GM06990 (cell line): Measurements from ENCODE around the gene H2BK1.

ENCODE experiments used
- DNase-seq: peaks from one replicate; pipeline ENCODE4 v3.0.0-alpha.2; 2011; ENCODE audit not compliant: insufficient read length; ENCODE audit errors: extremely low read depth
- H3K27me3 ChIP-seq: replicated peaks from 2 replicates; pipeline ENCODE4 v1.6.0; 2011; ENCODE audit warnings: low read length; ENCODE audit not compliant: control insufficient read depth, insufficient read depth
- H3K36me3 ChIP-seq: 2 replicates; pipeline ENCODE4 v1.5.1; 2011; ENCODE audit warnings: low read length; ENCODE audit not compliant: control insufficient read depth, insufficient read depth
- H3K4me3 ChIP-seq: replicated peaks from 2 replicates; pipeline ENCODE4 v1.5.1; 2011; ENCODE audit warnings: low read depth, mild to moderate bottlenecking, control low read depth, low read length
- CTCF ChIP-seq: IDR thresholded peaks from 2 replicates; pipeline ENCODE4 v1.5.1; 2011; ENCODE audit warnings: low read length, control low read depth, mild to moderate bottlenecking, inconsistent platforms; ENCODE audit not compliant: insufficient read depth, poor library complexity, severe bottlenecking

H2BK1 gene

GRCh38 chr7:151250181-151251132 lies 40.2 kb upstream of the H2BK1 start:
- DNase-seq: no peak
- no peak for TF ChIP-seq CTCF
- H3K36me3 ChIP-seq: no peaks in the 10 kb centered on the region
- no peak overlapping the region for H3K4me3 ChIP-seq
- peaks cover 7% of the 10 kb centered on the region for H3K27me3 ChIP-seq

GRCh38 chr7:151249732-151250072 lies 39.4 kb upstream of the H2BK1 start:
- H3K27me3 ChIP-seq: peaks cover 7% of the 10 kb centered on the region
- DNase-seq: no peak
- no peak overlapping the region for H3K4me3 ChIP-seq
- H3K36me3 ChIP-seq: no peaks in the 10 kb centered on the region
- no peak for TF ChIP-seq CTCF

- no peaks in the 10 kb centered on the region for H3K36me3 ChIP-seq
- H3K4me3 ChIP-seq: no peak overlapping the region
- no peak for TF ChIP-seq CTCF
- no peak for DNase-seq
- H3K27me3 ChIP-seq: peaks cover 7% of the 10 kb centered on the region
These were observed 38.9 kb upstream of the H2BK1 start for GRCh38 chr7:151249034-151249731.

GRCh38 chr7:151248346-151249033 lies 38.2 kb upstream of the H2BK1 start, which contains the start of gene SMARCD3:
Gene SMARCD3 (minus strand): TSS chr7:151248694. CDS start chr7:151248562, 132 bp downstream.
- Histone ChIP-seq H3K27me3 (peaks cover 7% of the 10 kb centered on the region), H3K36me3 (no peaks in the 10 kb centered on the region), H3K4me3 (no peak within 1 kb of the TSS; the same call in 1 of the 2 replicates)
- no peak for TF ChIP-seq CTCF
- DNase-seq: no peak

- H3K27me3 ChIP-seq: peaks cover 4% of the 10 kb centered on the region
- no peaks in the 10 kb centered on the region for H3K36me3 ChIP-seq
- DNase-seq: no peak
- no peak overlapping the region; the same call in 1 of the 2 replicates for H3K4me3 ChIP-seq
- no peak for TF ChIP-seq CTCF
These were observed 37.5 kb upstream of the H2BK1 start for GRCh38 chr7:151247611-151248345.
